Upper lobe of left lung (tissue), 6 donors: ENCODE measurements around the gene TGIF1. TPM values are rescaled to one million over a fixed set of nuclear protein-coding genes. Genes with fewer than 3 reads are reported as not detected.

ENCODE experiments used
- ATAC-seq, 2 donors: fragments of 200-7000 bp; cut with Tn5 transposase; one replicate each; pipeline ENCODE4 v1.9.1; 2022; ENCODE audit warnings: mild to moderate bottlenecking in 2 of 2, moderate library complexity in 2 of 2; ENCODE audit not compliant: low FRiP score in 2 of 2
- DNase-seq, 2 donors: peaks; one replicate each; pipeline ENCODE4 v3.0.0-alpha.2; 2019 to 2020
- H3K27ac ChIP-seq, 4 donors: fragments of 200-600 bp; sonication (generic); one replicate each; pipeline ENCODE4 v1.5.1; 2016 to 2019
- H3K27me3 ChIP-seq, 4 donors: fragments of 200-600 bp; sonication (generic); one replicate each; pipeline ENCODE4 v1.5.1; 2017 to 2019
- H3K36me3 ChIP-seq, 4 donors: fragments of 200-600 bp; sonication (generic); one replicate each; pipeline ENCODE4 v1.5.1; 2016 to 2019
- H3K4me1 ChIP-seq, 4 donors: fragments of 200-600 bp; sonication (generic); one replicate each; pipeline ENCODE4 v1.5.1; 2018 to 2019
- H3K4me3 ChIP-seq, 4 donors: fragments of 200-600 bp; sonication (generic); one replicate each; pipeline ENCODE4 v1.5.1; 2017 to 2019; ENCODE audit warnings: mild to moderate bottlenecking in 2 of 4, moderate library complexity in 1 of 4
- H3K9me3 ChIP-seq, 4 donors: fragments of 200-600 bp; sonication (generic); one replicate each; pipeline ENCODE4 v1.5.1; 2018 to 2019
- CTCF ChIP-seq, 6 experiments: fragments of 450-650 bp in 4 of 6; fragments of 200-600 bp in 2 of 6; sonication (generic) in 2 of 6; IDR thresholded peaks; one replicate each; pipeline ENCODE4 v1.5.1; 2016 to 2019; ENCODE audit warnings: antibody characterized with exemption in 6 of 6
- EP300 ChIP-seq, 4 donors: sonication (generic); formaldehyde crosslinking; IDR thresholded peaks; one replicate each; pipeline ENCODE4 v1.5.1; 2017; ENCODE audit warnings: antibody characterized with exemption in 4 of 4, control low read depth in 2 of 4
- POLR2A ChIP-seq, 4 donors: fragments of 450-650 bp; IDR thresholded peaks; one replicate each; pipeline ENCODE4 v1.5.1; 2016 to 2017; ENCODE audit warnings: antibody characterized with exemption in 4 of 4, mild to moderate bottlenecking in 2 of 4
- POLR2AphosphoS5 ChIP-seq, 2 donors: sonication (generic); formaldehyde crosslinking; IDR thresholded peaks; one replicate each; pipeline ENCODE4 v1.5.1; 2017; ENCODE audit warnings: antibody characterized with exemption in 2 of 2
- whole genome bisulfite sequencing, 2 donors: methylation state at CpG; one replicate each; pipeline ENCODE4 v1.1.5; 2017 to 2018; 5-methylcytosine and 5-hydroxymethylcytosine counted together
- total RNA-seq, 6 donors: library from RNA; depleted of rRNA in 4 of 6; stranded (reverse); fragments of >200 nt in 4 of 6; gene quantifications; one replicate each; pipeline versions ENCODE4 v1.1.0 to v1.2.1, GENCODE V29; 2016 to 2021
- donor health status: DM: no; HTN: no; CAD: no; lungs with moderate emphysema.
- donor health status: DM: no; HTN: yes; CAD: no; lungs with severe emphysema.

The TGIF1 gene
- total RNA-seq, 6 donors from 2014 or later = 55.8 to 87.0 (median 64.8) TPM

- 1 to 3% methylated on average over 29 to 53 of the region's 53 CpGs for WGBS, 2 donors
- Histone ChIP-seq H3K36me3 (peaks cover 2 to 12% (median 5%) of the 10 kb centered on the region in 4 donors), H3K27ac (peak overlapping the region; percentile 96 to 99 (median 98)), H3K9me3 (no peaks in the 10 kb centered on the region), H3K27me3 (no peaks in the 10 kb centered on the region), H3K4me1 (peaks cover 29 to 49% (median 39%) of the 10 kb centered on the region in 4 donors), H3K4me3 (peak overlapping the region; percentile 58 to 78 (median 70))
- ATAC-seq = no peak
- DNase-seq = peak; percentile 75 to 89
- TF ChIP-seq POLR2AphosphoS5 (IDR thresholded peaks at IDR 0.05) (peak in 1 of 2 donors; percentile 67), EP300 (IDR thresholded peaks at IDR 0.05) (no peak), CTCF (IDR thresholded peaks at IDR 0.05) (peak in 1 of 6 experiments; percentile 14), POLR2A (IDR thresholded peaks at IDR 0.05) (peak in 3 of 4 donors; percentile 15 to 69 (median 52))
These were observed 2.2 kb downstream of the TGIF1 start for GRCh38 chr18:3451989-3452749.

GRCh38 chr18:3452750-3453539 lies 3.0 kb downstream of the TGIF1 start:
- no peak for ATAC-seq
- H3K4me1 ChIP-seq = peaks cover 29 to 45% (median 43%) of the 10 kb centered on the region in 4 donors
- TF ChIP-seq EP300 (IDR thresholded peaks at IDR 0.05) = no peak
- peak in 1 of 4 donors; percentile 0 for TF ChIP-seq POLR2A (IDR thresholded peaks at IDR 0.05)
- no peak for TF ChIP-seq CTCF (IDR thresholded peaks at IDR 0.05)
- TF ChIP-seq POLR2AphosphoS5 (IDR thresholded peaks at IDR 0.05) = no peak
- peak overlapping the region; percentile 58 to 78 (median 70) for H3K4me3 ChIP-seq
- peaks cover 4 to 20% (median 12%) of the 10 kb centered on the region in 4 donors for H3K36me3 ChIP-seq
- 52 to 61% methylated on average over 17 of the region's 17 CpGs for WGBS, 2 donors
- no peaks in the 10 kb centered on the region for H3K9me3 ChIP-seq
- no peak for DNase-seq
- H3K27ac ChIP-seq = peak overlapping the region; percentile 96 to 99 (median 98)
- no peaks in the 10 kb centered on the region for H3K27me3 ChIP-seq

GRCh38 chr18:3453540-3454364 lies 3.8 kb downstream of the TGIF1 start:
- TF ChIP-seq POLR2A (IDR thresholded peaks at IDR 0.05) (peak in 2 of 4 donors; percentile 9 to 51), CTCF (IDR thresholded peaks at IDR 0.05) (no peak), POLR2AphosphoS5 (IDR thresholded peaks at IDR 0.05) (peak; percentile 21 to 73), EP300 (IDR thresholded peaks at IDR 0.05) (peak in 1 of 4 donors; percentile 21)
- peak overlapping the region in 3 of 4 donors; percentile 65 to 78 (median 76) for H3K4me3 ChIP-seq
- DNase-seq = peak in 1 of 2 donors; percentile 60
- peaks cover 37 to 52% (median 49%) of the 10 kb centered on the region in 4 donors for H3K4me1 ChIP-seq
- 11 to 22% methylated on average over 21 of the region's 21 CpGs for WGBS, 2 donors
- no peaks in the 10 kb centered on the region for H3K9me3 ChIP-seq
- peaks cover 4 to 26% (median 14%) of the 10 kb centered on the region in 4 donors for H3K36me3 ChIP-seq
- peak overlapping the region; percentile 96 to 99 (median 98) for H3K27ac ChIP-seq
- H3K27me3 ChIP-seq = no peaks in the 10 kb centered on the region
- peak in 1 of 2 donors; percentile 6 for ATAC-seq

GRCh38 chr18:3454365-3455089 lies 4.6 kb downstream of the TGIF1 start:
- no peaks in the 10 kb centered on the region for H3K27me3 ChIP-seq
- peaks cover 43 to 60% (median 54%) of the 10 kb centered on the region in 4 donors for H3K4me1 ChIP-seq
- H3K36me3 ChIP-seq = peaks cover 4 to 34% (median 14%) of the 10 kb centered on the region in 4 donors
- peak overlapping the region in 3 of 4 donors; percentile 65 to 78 (median 76) for H3K4me3 ChIP-seq
- ATAC-seq = no peak
- DNase-seq = no peak
- TF ChIP-seq EP300 (IDR thresholded peaks at IDR 0.05) (no peak), CTCF (IDR thresholded peaks at IDR 0.05) (peak; percentile 40 to 80 (median 67))
- WGBS, 2 donors = 0% methylated on average over 4 of the region's 4 CpGs
- peak overlapping the region; percentile 96 to 99 (median 98) for H3K27ac ChIP-seq
- no peaks in the 10 kb centered on the region for H3K9me3 ChIP-seq
